ENCODE measurements around the gene BLOC1S1. TPM values are rescaled to one million over a fixed set of nuclear protein-coding genes. Genes with fewer than 3 reads are reported as not detected.

BLOC1S1 gene
- total RNA-seq, 1 experiment from 2014 or later: 87.3 TPM

DNA sequence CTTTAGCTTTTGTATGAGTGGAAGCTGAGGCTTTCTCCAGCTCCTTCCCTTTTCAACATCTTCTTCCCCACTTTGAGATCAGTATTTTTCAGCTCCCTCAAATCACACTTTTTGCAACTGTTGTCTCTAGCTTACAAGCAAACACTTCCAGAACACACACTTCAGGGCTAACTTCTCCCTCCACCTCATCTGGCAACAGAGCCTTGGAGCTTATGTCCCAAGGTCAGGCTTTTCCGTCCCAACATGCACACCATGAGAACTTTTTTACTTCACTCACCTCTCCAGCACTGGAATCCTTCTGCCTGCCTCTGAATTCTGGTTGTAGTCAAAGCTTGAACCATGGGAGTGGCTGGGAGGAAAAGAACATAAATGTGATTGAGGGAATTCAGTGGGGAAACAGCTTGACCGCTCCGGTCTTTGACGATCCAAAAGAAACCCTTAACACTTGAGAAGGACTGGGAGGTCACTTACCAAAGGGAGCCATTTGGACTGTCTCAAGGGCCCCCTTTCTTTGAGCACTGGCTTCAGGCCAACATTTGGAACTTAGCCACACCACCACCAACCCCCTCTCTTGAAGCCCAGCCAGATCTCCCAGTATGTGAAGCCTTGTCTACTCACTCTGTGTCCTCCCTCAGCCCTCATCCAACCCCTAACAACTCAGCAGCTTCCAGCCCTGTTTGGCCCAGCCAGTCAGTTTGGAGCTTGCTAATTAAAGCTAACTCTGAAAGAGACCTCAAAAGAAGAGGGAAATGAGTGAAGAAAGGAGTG is 3.9 kb upstream of the BLOC1S1 start:
- intact Hi-C loops (cut with micrococcal nuclease; ENCODE audit: unreplicated experiment): no loop called here
- CTCF ChIA-PET: interaction anchor here (0.7 kb wide), 1 partner anchor 45 kb away, joined by 3 read pairs; no protein-coding TSS in a partner anchor
- Histone ChIP-seq H3K9me3 (ENCODE audit: control insufficient read depth, insufficient read depth, low read depth, low read length) (no peaks in the 10 kb centered on the region), H3K4me1 (ENCODE audit: control insufficient read depth, insufficient read depth, low read length) (peaks cover 10% of the 10 kb centered on the region), H3K4me3 (ENCODE audit: low read depth in 2 of 2, low read length in 2 of 2) (no peak overlapping the region), H3K27ac (ENCODE audit: low read length) (no peak overlapping the region), H3K27me3 (ENCODE audit: control insufficient read depth, insufficient read depth, low read length) (peaks cover 11% of the 10 kb centered on the region), H3K36me3 (ENCODE audit: control insufficient read depth, insufficient read depth, low read length) (no peaks in the 10 kb centered on the region)
- DNase-seq (ENCODE audit: low read depth, low spot score) (no peak), ATAC-seq (no peak)
- in situ Hi-C loops (cut with HindIII; ENCODE audit: low pct_unique_long_range_greater_than_20kb, low sequenced_read_pairs): no loop called here
- TF ChIP-seq, protein P1, sequence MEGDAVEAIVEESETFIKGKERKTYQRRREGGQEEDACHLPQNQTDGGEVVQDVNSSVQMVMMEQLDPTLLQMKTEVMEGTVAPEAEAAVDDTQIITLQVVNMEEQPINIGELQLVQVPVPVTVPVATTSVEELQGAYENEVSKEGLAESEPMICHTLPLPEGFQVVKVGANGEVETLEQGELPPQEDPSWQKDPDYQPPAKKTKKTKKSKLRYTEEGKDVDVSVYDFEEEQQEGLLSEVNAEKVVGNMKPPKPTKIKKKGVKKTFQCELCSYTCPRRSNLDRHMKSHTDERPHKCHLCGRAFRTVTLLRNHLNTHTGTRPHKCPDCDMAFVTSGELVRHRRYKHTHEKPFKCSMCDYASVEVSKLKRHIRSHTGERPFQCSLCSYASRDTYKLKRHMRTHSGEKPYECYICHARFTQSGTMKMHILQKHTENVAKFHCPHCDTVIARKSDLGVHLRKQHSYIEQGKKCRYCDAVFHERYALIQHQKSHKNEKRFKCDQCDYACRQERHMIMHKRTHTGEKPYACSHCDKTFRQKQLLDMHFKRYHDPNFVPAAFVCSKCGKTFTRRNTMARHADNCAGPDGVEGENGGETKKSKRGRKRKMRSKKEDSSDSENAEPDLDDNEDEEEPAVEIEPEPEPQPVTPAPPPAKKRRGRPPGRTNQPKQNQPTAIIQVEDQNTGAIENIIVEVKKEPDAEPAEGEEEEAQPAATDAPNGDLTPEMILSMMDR (IDR thresholded peaks at IDR 0.05): no peak
- TF ChIP-seq TCF7L2 (IDR thresholded peaks at IDR 0.05; ENCODE audit: low read depth, low read length) (no peak), POLR2AphosphoS5 (IDR thresholded peaks at IDR 0.05; ENCODE audit: low read depth, low read length) (no peak), SIN3A (IDR thresholded peaks at IDR 0.05; ENCODE audit: borderline replicate concordance, insufficient read depth, low read depth, low read length) (no peak)
- no TSS peak for BruUV-seq (replicated peaks)
- POLR2A ChIA-PET: no interaction called here

DNA sequence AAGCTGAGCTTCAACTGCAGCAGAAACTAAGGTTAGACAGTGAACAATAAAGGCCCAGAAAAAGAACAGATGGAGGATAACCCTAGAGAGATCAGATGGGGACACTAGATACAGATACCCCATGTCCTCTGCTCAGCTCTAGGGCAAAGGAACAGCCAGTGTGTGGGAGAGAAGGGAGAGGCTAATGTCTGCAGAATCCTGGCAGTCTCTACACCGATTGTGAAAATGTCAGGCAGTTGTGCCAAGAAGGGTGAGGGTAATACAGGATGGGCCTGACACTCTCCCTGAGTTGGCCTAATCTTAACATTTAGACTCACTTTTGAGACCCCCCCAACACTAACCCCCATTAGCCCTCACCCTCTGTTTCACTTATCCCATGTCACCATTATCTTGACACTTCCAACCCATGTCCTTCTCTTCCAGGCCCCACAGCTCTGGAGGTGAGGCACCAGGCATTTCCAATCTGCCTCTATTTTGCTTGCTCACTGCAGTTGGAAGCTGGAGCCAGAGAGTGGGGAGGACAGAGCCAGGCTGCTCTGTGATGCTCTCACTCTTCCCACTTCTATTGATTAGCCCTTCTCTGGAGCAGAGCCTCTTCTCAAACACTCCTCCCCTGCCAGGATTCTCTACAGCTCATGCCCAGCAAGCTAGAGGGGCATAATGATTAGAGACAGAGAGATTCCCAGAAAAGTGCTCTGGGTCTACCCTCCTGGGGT is 3.0 kb upstream of the BLOC1S1 start:
- CTCF ChIA-PET: no interaction called here
- no TSS peak for BruUV-seq (replicated peaks)
- Histone ChIP-seq H3K4me1 (ENCODE audit: control insufficient read depth, insufficient read depth, low read length) (peaks cover 19% of the 10 kb centered on the region), H3K4me3 (ENCODE audit: low read depth in 2 of 2, low read length in 2 of 2) (no peak overlapping the region), H3K27me3 (ENCODE audit: control insufficient read depth, insufficient read depth, low read length) (peaks cover 11% of the 10 kb centered on the region), H3K27ac (ENCODE audit: low read length) (no peak overlapping the region), H3K36me3 (ENCODE audit: control insufficient read depth, insufficient read depth, low read length) (no peaks in the 10 kb centered on the region), H3K9me3 (ENCODE audit: control insufficient read depth, insufficient read depth, low read depth, low read length) (no peaks in the 10 kb centered on the region)
- intact Hi-C loops (cut with micrococcal nuclease; ENCODE audit: unreplicated experiment): no loop called here
- POLR2A ChIA-PET: no interaction called here
- no peak for DNase-seq (ENCODE audit: low read depth, low spot score)
- TF ChIP-seq POLR2AphosphoS5 (IDR thresholded peaks at IDR 0.05; ENCODE audit: low read depth, low read length) (no peak), TCF7L2 (IDR thresholded peaks at IDR 0.05; ENCODE audit: low read depth, low read length) (no peak)
- in situ Hi-C loops (cut with HindIII; ENCODE audit: low pct_unique_long_range_greater_than_20kb, low sequenced_read_pairs): no loop called here
- ATAC-seq: no peak

DNA sequence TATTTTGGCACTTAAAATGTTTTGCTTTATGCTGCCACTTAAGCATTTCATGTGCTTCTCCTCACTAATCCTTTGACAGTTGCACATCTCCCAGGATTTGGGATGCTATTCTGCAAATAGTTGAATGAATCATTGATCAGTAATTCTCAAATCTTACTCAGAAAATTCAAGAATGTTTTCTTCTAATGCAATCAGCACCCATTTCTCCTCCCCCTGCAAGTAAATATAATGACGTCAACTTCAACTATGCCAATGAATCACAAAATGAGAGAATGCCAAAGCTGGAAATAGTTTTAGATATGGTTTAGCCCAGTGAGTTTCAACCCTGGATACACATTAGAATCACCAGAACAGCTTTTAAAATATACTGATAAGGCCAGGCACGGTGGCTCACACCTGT is 2.1 kb upstream of the BLOC1S1 start:
- Histone ChIP-seq H3K4me1 (ENCODE audit: control insufficient read depth, insufficient read depth, low read length) (peaks cover 20% of the 10 kb centered on the region), H3K9me3 (ENCODE audit: control insufficient read depth, insufficient read depth, low read depth, low read length) (no peaks in the 10 kb centered on the region), H3K27me3 (ENCODE audit: control insufficient read depth, insufficient read depth, low read length) (peaks cover 7% of the 10 kb centered on the region), H3K27ac (ENCODE audit: low read length) (no peak overlapping the region), H3K36me3 (ENCODE audit: control insufficient read depth, insufficient read depth, low read length) (no peaks in the 10 kb centered on the region), H3K4me3 (ENCODE audit: low read depth in 2 of 2, low read length in 2 of 2) (no peak overlapping the region)
- in situ Hi-C loops (cut with HindIII; ENCODE audit: low pct_unique_long_range_greater_than_20kb, low sequenced_read_pairs): no loop called here
- ChIA-PET CTCF (no interaction called here), POLR2A (no interaction called here)
- DNase-seq (ENCODE audit: low read depth, low spot score) (no peak), ATAC-seq (no peak)
- TF ChIP-seq, protein P1 (IDR thresholded peaks at IDR 0.05): no peak
- no peak for TF ChIP-seq SIN3A (IDR thresholded peaks at IDR 0.05; ENCODE audit: borderline replicate concordance, insufficient read depth, low read depth, low read length)
- no peak for TF ChIP-seq TCF7L2 (IDR thresholded peaks at IDR 0.05; ENCODE audit: low read depth, low read length)
- TF ChIP-seq POLR2AphosphoS5 (IDR thresholded peaks at IDR 0.05; ENCODE audit: low read depth, low read length): no peak
- no peak for TF ChIP-seq REST (IDR thresholded peaks at IDR 0.05; ENCODE audit: insufficient read depth in 1 of 2, low read depth in 2 of 2, low read length in 1 of 2)
- intact Hi-C loops (cut with micrococcal nuclease; ENCODE audit: unreplicated experiment): no loop called here
- BruUV-seq (replicated peaks): no TSS peak

All from Panc1 (cell line).